ENCODE measurements around the gene CCDC197.

Gene CCDC197

GRCh38 chr14:93951635-93952540 lies 45.2 kb upstream of the CCDC197 start:
- Histone ChIP-seq H3K9me2 (replicated peaks; ENCODE audit: insufficient read depth, low read length) (no peaks in the 10 kb centered on the region), H3K27me3 (replicated peaks; ENCODE audit: insufficient read depth, low read length) (no peaks in the 10 kb centered on the region), H3K4me1 (ENCODE audit: low read length) (peaks cover 7% of the 10 kb centered on the region; the same call in 1 of the 2 replicates), H3F3A (ENCODE audit: insufficient read depth, low read length) (no peaks in the 10 kb centered on the region), H3K36me3 (replicated peaks; ENCODE audit: insufficient read depth, low read length) (no peaks in the 10 kb centered on the region), H3K9ac (ENCODE audit: low read length) (no peak overlapping the region), H3K4me2 (ENCODE audit: low read depth, low read length) (no peak overlapping the region), H3K9me3 (replicated peaks; ENCODE audit: insufficient read depth, low read length) (no peaks in the 10 kb centered on the region), H3K4me3 (ENCODE audit: low read length) (no peak overlapping the region), H2AFZ (ENCODE audit: low read length) (no peak overlapping the region), H4K20me1 (ENCODE audit: insufficient read depth, low read length) (no peaks in the 10 kb centered on the region), H3K27ac (ENCODE audit: low read length) (no peak overlapping the region), H3K79me2 (ENCODE audit: low read length) (no peaks in the 10 kb centered on the region)
- TF ChIP-seq CTCF (IDR thresholded peaks at IDR 0.05; ENCODE audit: low read length), result no peak
- TF ChIP-seq EZH2 (optimal IDR thresholded peaks at IDR 0.05; ENCODE audit: low read depth, low read length), result no peak
- TF ChIP-seq EZH2phosphoT487 (IDR thresholded peaks at IDR 0.05; ENCODE audit: low read length), result no peak
- no peak for DNase-seq

GRCh38 chr14:93952829-93953228 lies 44.3 kb upstream of the CCDC197 start:
- Histone ChIP-seq H3K4me3 (ENCODE audit: low read length) (no peak overlapping the region), H3K9ac (ENCODE audit: low read length) (no peak overlapping the region), H3K4me1 (ENCODE audit: low read length) (peaks cover 15% of the 10 kb centered on the region), H3K4me2 (ENCODE audit: low read depth, low read length) (no peak overlapping the region), H4K20me1 (ENCODE audit: insufficient read depth, low read length) (no peaks in the 10 kb centered on the region), H2AFZ (ENCODE audit: low read length) (no peak overlapping the region), H3K9me2 (replicated peaks; ENCODE audit: insufficient read depth, low read length) (no peaks in the 10 kb centered on the region), H3K9me3 (replicated peaks; ENCODE audit: insufficient read depth, low read length) (no peaks in the 10 kb centered on the region), H3K79me2 (ENCODE audit: low read length) (no peaks in the 10 kb centered on the region), H3F3A (ENCODE audit: insufficient read depth, low read length) (no peaks in the 10 kb centered on the region), H3K27ac (ENCODE audit: low read length) (no peak overlapping the region), H3K27me3 (replicated peaks; ENCODE audit: insufficient read depth, low read length) (no peaks in the 10 kb centered on the region), H3K36me3 (replicated peaks; ENCODE audit: insufficient read depth, low read length) (no peaks in the 10 kb centered on the region)
- no peak for DNase-seq
- no peak for TF ChIP-seq EZH2 (optimal IDR thresholded peaks at IDR 0.05; ENCODE audit: low read depth, low read length)
- TF ChIP-seq EZH2phosphoT487 (IDR thresholded peaks at IDR 0.05; ENCODE audit: low read length), result no peak
- TF ChIP-seq CTCF (IDR thresholded peaks at IDR 0.05; ENCODE audit: low read length), result no peak

GRCh38 chr14:93953263-93953662 lies 43.8 kb upstream of the CCDC197 start:
- H3K4me3 ChIP-seq (ENCODE audit: low read length), result no peak overlapping the region
- H3K27ac ChIP-seq (ENCODE audit: low read length), result no peak overlapping the region
- H3K4me2 ChIP-seq (ENCODE audit: low read depth, low read length), result no peak overlapping the region

More at GRCh38 chr14:93953263-93953662, 43.8 kb upstream of the CCDC197 start:
- Histone ChIP-seq H2AFZ (ENCODE audit: low read length) (no peak overlapping the region), H3K9ac (ENCODE audit: low read length) (no peak overlapping the region), H3K36me3 (replicated peaks; ENCODE audit: insufficient read depth, low read length) (no peaks in the 10 kb centered on the region), H4K20me1 (ENCODE audit: insufficient read depth, low read length) (no peaks in the 10 kb centered on the region), H3K4me1 (ENCODE audit: low read length) (peaks cover 20% of the 10 kb centered on the region), H3K9me2 (replicated peaks; ENCODE audit: insufficient read depth, low read length) (no peaks in the 10 kb centered on the region), H3K27me3 (replicated peaks; ENCODE audit: insufficient read depth, low read length) (no peaks in the 10 kb centered on the region), H3K79me2 (ENCODE audit: low read length) (no peaks in the 10 kb centered on the region), H3F3A (ENCODE audit: insufficient read depth, low read length) (no peaks in the 10 kb centered on the region), H3K9me3 (replicated peaks; ENCODE audit: insufficient read depth, low read length) (no peaks in the 10 kb centered on the region)
- no peak for TF ChIP-seq EZH2 (optimal IDR thresholded peaks at IDR 0.05; ENCODE audit: low read depth, low read length)
- TF ChIP-seq EZH2phosphoT487 (IDR thresholded peaks at IDR 0.05; ENCODE audit: low read length), result no peak
- no peak for TF ChIP-seq CTCF (IDR thresholded peaks at IDR 0.05; ENCODE audit: low read length)
- no peak for DNase-seq
